ENCODE data around the gene TSPOAP1.

- no peak for TF ChIP-seq TAF1 (IDR thresholded peaks at IDR 0.05; ENCODE audit: borderline replicate concordance, low read depth, low read length)
- no peak for TF ChIP-seq POLR2A (IDR thresholded peaks at IDR 0.05; ENCODE audit: low read depth, low read length)
- TF ChIP-seq POLR2AphosphoS5 (IDR thresholded peaks at IDR 0.05; ENCODE audit: low read depth, low read length): no peak
These were observed 23.7 kb downstream of the TSPOAP1 start for GRCh38 chr17:58304750-58305486.

Measured in GM12892 (cell line).